ENCODE measurements around the gene SCNN1B.

DNA sequence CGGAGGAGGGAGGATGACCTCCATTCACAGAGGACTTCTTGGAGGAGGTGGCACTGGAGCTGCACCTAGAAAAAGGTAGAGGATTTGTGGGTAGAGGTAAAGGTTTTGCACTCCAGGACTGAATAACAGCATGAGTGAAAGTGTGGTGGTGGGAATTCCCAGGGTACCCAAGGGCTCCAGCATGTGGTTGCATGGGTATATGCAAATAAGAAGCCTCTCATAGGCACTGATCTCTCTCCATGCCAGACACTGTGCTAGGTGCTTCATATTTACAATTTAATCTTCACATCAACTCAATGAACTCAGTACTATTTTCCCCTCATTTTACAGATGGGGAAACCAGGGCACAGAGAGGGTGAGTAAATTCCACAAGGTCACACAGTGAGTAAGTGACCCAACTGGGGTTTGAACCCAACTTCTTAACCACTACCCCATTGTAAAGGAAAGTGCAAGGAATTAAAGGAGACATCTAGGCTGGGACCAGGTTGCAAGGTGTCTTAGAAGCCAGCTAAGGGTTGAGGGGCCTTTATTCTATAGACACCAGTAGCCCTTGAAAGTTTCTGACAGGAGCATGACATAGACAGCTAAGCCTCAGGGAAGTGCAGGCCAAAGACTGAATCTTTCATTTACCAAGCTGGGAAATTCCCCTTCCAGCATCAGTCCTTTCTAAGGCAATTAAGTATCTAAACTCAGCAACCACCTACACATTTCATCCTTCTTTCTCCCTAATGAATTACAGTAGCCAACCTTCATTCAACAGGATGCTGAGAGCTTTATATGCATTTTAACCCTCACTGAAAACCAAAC lies 21.3 kb downstream of the SCNN1B start:
- TF ChIP-seq, protein P1, sequence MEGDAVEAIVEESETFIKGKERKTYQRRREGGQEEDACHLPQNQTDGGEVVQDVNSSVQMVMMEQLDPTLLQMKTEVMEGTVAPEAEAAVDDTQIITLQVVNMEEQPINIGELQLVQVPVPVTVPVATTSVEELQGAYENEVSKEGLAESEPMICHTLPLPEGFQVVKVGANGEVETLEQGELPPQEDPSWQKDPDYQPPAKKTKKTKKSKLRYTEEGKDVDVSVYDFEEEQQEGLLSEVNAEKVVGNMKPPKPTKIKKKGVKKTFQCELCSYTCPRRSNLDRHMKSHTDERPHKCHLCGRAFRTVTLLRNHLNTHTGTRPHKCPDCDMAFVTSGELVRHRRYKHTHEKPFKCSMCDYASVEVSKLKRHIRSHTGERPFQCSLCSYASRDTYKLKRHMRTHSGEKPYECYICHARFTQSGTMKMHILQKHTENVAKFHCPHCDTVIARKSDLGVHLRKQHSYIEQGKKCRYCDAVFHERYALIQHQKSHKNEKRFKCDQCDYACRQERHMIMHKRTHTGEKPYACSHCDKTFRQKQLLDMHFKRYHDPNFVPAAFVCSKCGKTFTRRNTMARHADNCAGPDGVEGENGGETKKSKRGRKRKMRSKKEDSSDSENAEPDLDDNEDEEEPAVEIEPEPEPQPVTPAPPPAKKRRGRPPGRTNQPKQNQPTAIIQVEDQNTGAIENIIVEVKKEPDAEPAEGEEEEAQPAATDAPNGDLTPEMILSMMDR (conservative IDR thresholded peaks at IDR 0.05 in 1 of 2, IDR thresholded peaks at IDR 0.05 in 1 of 2; ENCODE audit: extremely low read depth in 1 of 2, insufficient read depth in 1 of 2, low read depth in 1 of 2, low read length in 2 of 2), result no peak
- no peak for TF ChIP-seq EZH2 (IDR thresholded peaks at IDR 0.05; ENCODE audit: borderline replicate concordance, low read length)
